OCI-LY7 (cell line): ENCODE data around the gene TMEM143. TPM values are rescaled to one million over a fixed set of nuclear protein-coding genes. Genes with fewer than 3 reads are reported as not detected.

Experiments used
- BruUV-seq: library from RNA; stranded (reverse); fragments of 400-500 nt; replicated peaks from 2 replicates; lab custom pipeline; 2021; lab: Mats Ljungman, UMichigan
- CTCF ChIA-PET: fragments of 300-600 bp; sonication (Branson Sonifier 250); formaldehyde crosslinking; loops from one replicate; lab custom pipeline; 2022; ENCODE audit warnings: antibody characterized with exemption; ENCODE audit not compliant: unreplicated experiment; lab: Charles Lee
- POLR2A ChIA-PET: fragments of 300-600 bp; sonication (Branson Sonifier 250); formaldehyde crosslinking; loops from one replicate; lab custom pipeline; 2022; ENCODE audit warnings: antibody characterized with exemption; lab: Charles Lee
- DNase-seq: peaks from one replicate; pipeline ENCODE4 v3.0.0-alpha.2; 2015; ENCODE audit warnings: low spot score
- H2AFZ ChIP-seq: fragments of 200-600 bp; sonication (generic), shearing (Covaris generic); 2 replicates; pipeline ENCODE4 v1.6.1; 2014; ENCODE audit warnings: mild to moderate bottlenecking, antibody characterized with exemption, low read length, moderate library complexity
- H3K27ac ChIP-seq: fragments of 200-600 bp; sonication (generic); 2 replicates; pipeline ENCODE4 v1.5.1; 2014; ENCODE audit warnings: mixed run types, low read depth, mild to moderate bottlenecking, moderate library complexity, low read length, inconsistent platforms; ENCODE audit not compliant: poor library complexity, severe bottlenecking
- H3K36me3 ChIP-seq: fragments of 200-600 bp; sonication (generic); 2 replicates; pipeline ENCODE4 v1.6.1; 2014; ENCODE audit warnings: mild to moderate bottlenecking, antibody characterized with exemption, low read length, moderate library complexity, mixed read lengths; ENCODE audit not compliant: insufficient read depth
- H3K4me1 ChIP-seq: fragments of 200-600 bp; sonication (generic); 2 replicates; pipeline ENCODE4 v1.5.1; 2014; ENCODE audit warnings: mild to moderate bottlenecking, low read length; ENCODE audit not compliant: insufficient read depth, poor library complexity, severe bottlenecking
- H3K4me2 ChIP-seq: fragments of 200-600 bp; sonication (generic); 2 replicates; pipeline ENCODE4 v1.6.1; 2014; ENCODE audit warnings: mild to moderate bottlenecking, low read length
- H3K4me3 ChIP-seq: fragments of 200-600 bp; sonication (generic); 2 replicates; pipeline ENCODE4 v1.5.1; 2014; ENCODE audit warnings: mild to moderate bottlenecking, low read depth, low read length; ENCODE audit not compliant: poor library complexity, severe bottlenecking
- H3K79me2 ChIP-seq: fragments of 200-600 bp; sonication (generic); 2 replicates; pipeline ENCODE4 v1.6.1; 2016; ENCODE audit warnings: low read depth, mild to moderate bottlenecking, low read length, moderate library complexity, mixed read lengths; ENCODE audit not compliant: insufficient read depth
- H3K9me2 ChIP-seq: fragments of 200-600 bp; sonication (generic); 2 replicates; pipeline ENCODE4 v1.6.1; 2016; ENCODE audit warnings: mild to moderate bottlenecking, low read length, mixed read lengths; ENCODE audit not compliant: insufficient read depth
- H3K9me3 ChIP-seq: fragments of 200-600 bp; sonication (generic); 2 replicates; pipeline ENCODE4 v1.6.1; 2014; ENCODE audit warnings: mild to moderate bottlenecking, mixed run types, low read length, mixed read lengths
- H4K20me1 ChIP-seq: fragments of 200-600 bp; sonication (generic); 2 replicates; pipeline ENCODE4 v1.6.1; 2014; ENCODE audit warnings: mild to moderate bottlenecking, antibody characterized with exemption, low read length, moderate library complexity, mixed read lengths; ENCODE audit not compliant: insufficient read depth
- EZH2phosphoT487 ChIP-seq: fragments of 200-600 bp; sonication (generic); IDR thresholded peaks from 2 replicates; pipeline ENCODE4 v1.6.1; 2018; ENCODE audit warnings: low read depth, borderline replicate concordance, mild to moderate bottlenecking, mixed run types, antibody characterized with exemption, low read length, moderate library complexity, mixed read lengths
- intact Hi-C: fragments of 100-400 bp; cut with micrococcal nuclease; formaldehyde crosslinking; loops from one replicate; pipeline ENCODE4 v1.10.0; 2022; ENCODE audit not compliant: unreplicated experiment
- total RNA-seq, 2 experiments: library from RNA; depleted of rRNA in 1 of 2; stranded (reverse); fragments of >200 nt in 1 of 2; shearing (Covaris generic) in 1 of 2; gene quantifications; 2 replicates each; pipeline ENCODE4 v1.2.3, GENCODE V29; 2014 to 2022
- TF ChIP-seq, protein P1 (sequence below): fragments of 200-600 bp; sonication (generic); conservative IDR thresholded peaks from 2 replicates; pipeline ENCODE4 v1.5.1; 2014; ENCODE audit warnings: mild to moderate bottlenecking, antibody characterized with exemption, low read length, moderate library complexity, mixed read lengths

Gene TMEM143
- total RNA-seq, 2 experiments from 2014 or later, result 31.1 to 31.4 TPM

DNA sequence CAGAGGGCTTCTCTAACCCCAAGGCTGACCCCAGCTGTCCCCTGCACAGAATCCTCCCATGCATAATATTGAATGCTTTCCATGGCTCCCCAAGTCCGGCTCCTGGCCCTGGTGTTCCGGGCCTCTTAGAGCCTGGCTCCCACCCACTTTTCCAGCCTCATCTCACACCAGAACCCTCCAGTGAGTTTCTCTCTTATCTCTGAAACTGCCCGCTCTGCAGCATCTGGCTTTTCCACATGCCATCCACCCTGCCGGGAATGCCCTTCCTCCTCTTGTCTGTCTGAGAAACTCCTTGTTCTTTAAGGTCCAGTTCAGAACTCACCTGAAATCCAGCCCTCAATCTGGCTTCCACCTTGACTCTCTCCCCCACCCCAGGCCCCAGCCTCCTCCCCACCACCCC, 7.2 kb upstream of the TMEM143 start:
- POLR2A ChIA-PET, result no interaction called here
- no peaks in the 10 kb centered on the region for H4K20me1 ChIP-seq
- no peak overlapping the region for H2AFZ ChIP-seq
- H3K36me3 ChIP-seq, result no peaks in the 10 kb centered on the region
- no peaks in the 10 kb centered on the region for H3K9me2 ChIP-seq
- BruUV-seq, result no TSS peak
- no peak overlapping the region for H3K4me2 ChIP-seq
- no peak for DNase-seq
- no peaks in the 10 kb centered on the region for H3K9me3 ChIP-seq
- no peaks in the 10 kb centered on the region for H3K4me1 ChIP-seq
- H3K79me2 ChIP-seq, result no peaks in the 10 kb centered on the region
- no peak overlapping the region for H3K4me3 ChIP-seq
- CTCF ChIA-PET, result no interaction called here
- TF ChIP-seq, protein P1, sequence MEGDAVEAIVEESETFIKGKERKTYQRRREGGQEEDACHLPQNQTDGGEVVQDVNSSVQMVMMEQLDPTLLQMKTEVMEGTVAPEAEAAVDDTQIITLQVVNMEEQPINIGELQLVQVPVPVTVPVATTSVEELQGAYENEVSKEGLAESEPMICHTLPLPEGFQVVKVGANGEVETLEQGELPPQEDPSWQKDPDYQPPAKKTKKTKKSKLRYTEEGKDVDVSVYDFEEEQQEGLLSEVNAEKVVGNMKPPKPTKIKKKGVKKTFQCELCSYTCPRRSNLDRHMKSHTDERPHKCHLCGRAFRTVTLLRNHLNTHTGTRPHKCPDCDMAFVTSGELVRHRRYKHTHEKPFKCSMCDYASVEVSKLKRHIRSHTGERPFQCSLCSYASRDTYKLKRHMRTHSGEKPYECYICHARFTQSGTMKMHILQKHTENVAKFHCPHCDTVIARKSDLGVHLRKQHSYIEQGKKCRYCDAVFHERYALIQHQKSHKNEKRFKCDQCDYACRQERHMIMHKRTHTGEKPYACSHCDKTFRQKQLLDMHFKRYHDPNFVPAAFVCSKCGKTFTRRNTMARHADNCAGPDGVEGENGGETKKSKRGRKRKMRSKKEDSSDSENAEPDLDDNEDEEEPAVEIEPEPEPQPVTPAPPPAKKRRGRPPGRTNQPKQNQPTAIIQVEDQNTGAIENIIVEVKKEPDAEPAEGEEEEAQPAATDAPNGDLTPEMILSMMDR, result no peak
- TF ChIP-seq EZH2phosphoT487, result no peak
- intact Hi-C loops, result no loop called here
- no peak overlapping the region for H3K27ac ChIP-seq

DNA sequence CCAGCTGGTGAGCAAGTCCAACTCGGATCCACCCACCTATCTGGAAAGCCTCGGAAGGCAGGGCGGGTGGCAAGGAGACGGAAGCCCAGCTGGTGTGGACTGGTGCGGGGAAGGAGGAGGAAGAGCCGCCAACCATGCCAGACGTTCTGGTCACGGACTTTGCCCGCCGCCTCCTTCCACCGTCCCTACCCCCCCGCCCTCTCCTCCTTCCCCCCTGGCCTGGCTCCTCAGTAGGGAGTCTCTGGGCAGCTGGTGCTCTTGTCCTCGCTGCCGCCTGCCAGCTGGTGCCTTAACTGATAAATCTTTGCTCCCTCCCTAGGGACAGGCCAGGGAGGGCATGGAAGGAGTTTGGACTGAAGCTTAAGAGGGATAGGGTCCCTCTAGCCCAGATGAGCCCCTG, 5.2 kb upstream of the TMEM143 start:
- intact Hi-C loops, result no loop called here
- Histone ChIP-seq H3K27ac (no peak overlapping the region), H3K4me3 (no peak overlapping the region), H3K4me2 (no peak overlapping the region), H3K36me3 (no peaks in the 10 kb centered on the region), H3K9me3 (no peaks in the 10 kb centered on the region), H3K9me2 (no peaks in the 10 kb centered on the region), H2AFZ (no peak overlapping the region), H3K4me1 (peaks cover 9% of the 10 kb centered on the region), H4K20me1 (no peaks in the 10 kb centered on the region), H3K79me2 (no peaks in the 10 kb centered on the region)
- ChIA-PET POLR2A (no interaction called here), CTCF (no interaction called here)
- TF ChIP-seq, protein P1, result no peak
- no peak for TF ChIP-seq EZH2phosphoT487
- BruUV-seq, result no TSS peak
- DNase-seq, result no peak

DNA sequence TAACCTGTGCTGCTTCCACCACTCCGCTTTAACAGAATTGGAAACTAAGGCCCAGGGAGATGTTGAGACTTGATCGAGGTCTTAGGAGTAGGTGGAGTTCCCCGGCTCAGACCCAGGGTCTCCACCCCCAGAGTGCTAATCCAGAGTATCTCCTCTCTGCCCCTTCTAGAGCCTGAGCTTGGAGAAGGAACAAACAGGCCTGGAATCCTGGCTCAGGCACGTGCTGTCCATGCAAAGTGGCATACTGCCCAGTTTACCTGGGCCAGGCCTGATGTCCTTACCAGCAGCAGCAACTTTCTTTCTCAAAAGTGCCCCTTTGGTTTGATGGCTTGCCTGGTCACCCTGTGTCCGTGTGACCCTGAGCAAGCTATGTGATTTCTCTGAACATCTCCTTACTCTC, 4.1 kb upstream of the TMEM143 start:
- Histone ChIP-seq H3K4me3 (no peak overlapping the region), H3K4me2 (no peak overlapping the region), H3K9me3 (no peaks in the 10 kb centered on the region), H3K4me1 (peaks cover 9% of the 10 kb centered on the region), H3K9me2 (no peaks in the 10 kb centered on the region), H4K20me1 (no peaks in the 10 kb centered on the region), H2AFZ (no peak overlapping the region), H3K36me3 (no peaks in the 10 kb centered on the region), H3K27ac (no peak overlapping the region), H3K79me2 (no peaks in the 10 kb centered on the region)
- CTCF ChIA-PET, result no interaction called here
- DNase-seq, result no peak
- POLR2A ChIA-PET, result no interaction called here
- BruUV-seq, result no TSS peak
- TF ChIP-seq EZH2phosphoT487, result no peak
- TF ChIP-seq, protein P1, result no peak
- intact Hi-C loops, result no loop called here
